T-helper 1 cell treated with Interleukin-12 subunit alpha and Interleukin-12 subunit beta and Interleukin-4 antibody, amounts not matched to agents 30 μg/mL and 1 μg/mL, for 36 hours (primary cell): Measurements from ENCODE around the gene ELF4.

ENCODE experiments used
- H3K27ac Mint-ChIP-seq: one replicate; pipeline ENCODE4 v1.8.0; 2021; ENCODE audit warnings: mild to moderate bottlenecking, mixed read lengths
- H3K27me3 Mint-ChIP-seq: one replicate; pipeline ENCODE4 v1.8.0; 2021; ENCODE audit warnings: low read depth, mixed read lengths
- H3K36me3 Mint-ChIP-seq: one replicate; pipeline ENCODE4 v1.8.0; 2021; ENCODE audit warnings: low read depth, mixed read lengths
- H3K4me1 Mint-ChIP-seq: one replicate; pipeline ENCODE4 v1.8.0; 2021; ENCODE audit warnings: low read depth, mixed read lengths
- H3K4me3 Mint-ChIP-seq: one replicate; pipeline ENCODE4 v1.8.0; 2021; ENCODE audit warnings: mild to moderate bottlenecking, moderate library complexity, mixed read lengths
- H3K9me3 Mint-ChIP-seq: one replicate; pipeline ENCODE4 v1.8.0; 2021; ENCODE audit warnings: mixed read lengths

Gene ELF4

GRCh38 chrX:130055103-130055502 is 55.2 kb downstream of the ELF4 start:
- Mint-ChIP-seq H3K27ac (no peak overlapping the region), H3K4me1 (no peaks in the 10 kb centered on the region), H3K36me3 (peaks cover 3% of the 10 kb centered on the region), H3K4me3 (no peak overlapping the region), H3K9me3 (no peaks in the 10 kb centered on the region), H3K27me3 (no peaks in the 10 kb centered on the region)

GRCh38 chrX:130053236-130053635 is 57.1 kb downstream of the ELF4 start:
- Mint-ChIP-seq H3K27me3 (no peaks in the 10 kb centered on the region), H3K4me1 (no peaks in the 10 kb centered on the region), H3K4me3 (no peak overlapping the region), H3K36me3 (peaks cover 5% of the 10 kb centered on the region), H3K9me3 (no peaks in the 10 kb centered on the region), H3K27ac (no peak overlapping the region)

- H3K27ac Mint-ChIP-seq: no peak overlapping the region
- no peaks in the 10 kb centered on the region for H3K4me1 Mint-ChIP-seq
- peaks cover 5% of the 10 kb centered on the region for H3K36me3 Mint-ChIP-seq
- H3K27me3 Mint-ChIP-seq: no peaks in the 10 kb centered on the region
- no peaks in the 10 kb centered on the region for H3K9me3 Mint-ChIP-seq
- H3K4me3 Mint-ChIP-seq: no peak overlapping the region
Observed at GRCh38 chrX:130051176-130051845, 59.0 kb downstream of the ELF4 start.

DNA sequence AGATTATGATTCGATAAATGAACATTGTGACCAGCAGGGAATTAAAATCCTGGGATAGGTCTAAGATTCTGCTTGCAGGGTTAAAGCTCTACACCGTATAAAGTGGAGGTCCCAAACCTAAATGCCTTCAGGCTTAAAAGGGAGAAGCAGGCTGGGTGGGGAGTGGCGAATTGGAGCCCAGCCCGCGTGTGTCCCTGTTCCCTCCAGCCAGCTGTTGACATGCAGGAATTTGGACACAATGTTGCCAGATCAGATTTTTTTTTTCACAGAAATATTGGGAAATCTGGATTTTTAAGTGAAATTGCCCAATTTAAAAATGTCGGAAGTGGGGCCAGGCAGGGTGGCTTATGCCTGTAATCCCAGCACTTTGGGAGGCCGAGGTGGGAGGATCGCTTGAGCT is 60.5 kb downstream of the ELF4 start:
- Mint-ChIP-seq H3K27ac (no peak overlapping the region), H3K4me3 (no peak overlapping the region), H3K9me3 (no peaks in the 10 kb centered on the region), H3K4me1 (no peaks in the 10 kb centered on the region), H3K27me3 (no peaks in the 10 kb centered on the region), H3K36me3 (peaks cover 5% of the 10 kb centered on the region)

- Mint-ChIP-seq H3K36me3 (peaks cover 2% of the 10 kb centered on the region), H3K9me3 (no peaks in the 10 kb centered on the region), H3K4me3 (no peak overlapping the region), H3K27me3 (no peaks in the 10 kb centered on the region), H3K4me1 (no peaks in the 10 kb centered on the region), H3K27ac (no peak overlapping the region)
Observed at GRCh38 chrX:130048686-130049222, 61.5 kb downstream of the ELF4 start.

DNA sequence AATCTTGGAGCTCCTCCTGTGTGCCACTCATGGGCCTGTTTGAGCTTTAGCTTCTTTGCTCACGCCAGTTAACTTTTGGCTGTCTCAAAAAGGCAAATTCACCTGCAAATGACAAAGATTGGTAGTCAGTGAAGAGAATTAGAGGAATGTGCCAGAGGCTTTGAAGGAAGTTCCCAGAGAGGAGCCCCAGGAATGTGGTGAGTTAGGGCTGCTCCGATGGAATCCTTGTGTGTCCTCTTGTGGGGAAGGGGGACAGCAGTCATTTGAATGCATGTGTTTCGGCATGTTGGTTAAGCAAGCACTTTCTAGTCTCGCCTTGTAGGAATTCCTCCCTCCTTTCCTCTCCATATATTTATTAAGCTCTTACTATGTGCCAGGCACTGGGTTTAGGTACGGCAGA is 62.9 kb downstream of the ELF4 start:
- Mint-ChIP-seq H3K27me3 (no peaks in the 10 kb centered on the region), H3K27ac (no peak overlapping the region), H3K4me1 (no peaks in the 10 kb centered on the region), H3K9me3 (no peaks in the 10 kb centered on the region), H3K4me3 (no peak overlapping the region), H3K36me3 (peaks cover 2% of the 10 kb centered on the region)

DNA sequence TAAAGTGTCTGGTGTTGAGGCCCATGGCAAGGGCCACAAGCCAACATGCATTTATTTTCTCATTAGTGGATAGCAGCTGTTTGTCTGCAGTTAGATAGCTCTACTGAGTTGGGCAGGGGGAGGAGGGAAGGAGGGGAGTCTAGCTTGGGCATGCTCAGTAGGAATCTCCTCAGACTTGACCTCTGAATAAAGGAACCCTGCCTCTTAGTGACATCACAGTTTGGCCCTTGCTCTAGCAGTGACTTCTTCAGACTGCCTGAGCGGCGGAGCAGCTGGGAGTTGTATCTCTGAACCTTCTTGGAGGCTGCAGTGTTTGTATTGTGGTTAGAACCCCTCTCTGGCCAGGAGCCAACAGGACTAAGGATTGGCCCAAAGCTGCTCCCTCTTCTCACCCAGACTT is 70.5 kb downstream of the ELF4 start:
- H3K9me3 Mint-ChIP-seq: no peaks in the 10 kb centered on the region
- H3K27me3 Mint-ChIP-seq: no peaks in the 10 kb centered on the region
- H3K4me1 Mint-ChIP-seq: no peaks in the 10 kb centered on the region
- no peak overlapping the region for H3K4me3 Mint-ChIP-seq
- H3K27ac Mint-ChIP-seq: no peak overlapping the region
- no peaks in the 10 kb centered on the region for H3K36me3 Mint-ChIP-seq

GRCh38 chrX:130034178-130034577 is 76.1 kb downstream of the ELF4 start:
- H3K27ac Mint-ChIP-seq: no peak overlapping the region
- H3K36me3 Mint-ChIP-seq: no peaks in the 10 kb centered on the region
- no peak overlapping the region for H3K4me3 Mint-ChIP-seq
- H3K9me3 Mint-ChIP-seq: no peaks in the 10 kb centered on the region
- H3K27me3 Mint-ChIP-seq: no peaks in the 10 kb centered on the region
- no peaks in the 10 kb centered on the region for H3K4me1 Mint-ChIP-seq

DNA sequence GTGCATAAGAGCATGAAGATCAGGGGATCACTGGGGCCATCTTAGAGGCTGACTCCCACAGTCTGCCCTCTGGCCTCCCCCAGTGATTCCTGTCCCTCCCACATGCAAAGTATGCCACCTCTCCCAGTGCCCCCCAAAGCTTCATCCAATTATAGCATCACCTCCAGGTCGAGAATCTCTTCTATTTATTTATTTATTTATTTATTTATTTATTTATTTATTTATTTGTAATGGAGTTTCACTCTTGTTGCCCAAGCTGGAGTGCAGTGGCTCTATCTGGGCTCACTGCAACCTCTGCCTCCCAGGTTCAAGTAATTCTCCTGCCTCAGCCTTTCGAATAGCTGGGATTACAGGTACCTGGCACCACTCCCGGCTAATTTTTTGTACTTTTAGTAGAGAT is 77.7 kb downstream of the ELF4 start:
- H3K27ac Mint-ChIP-seq: no peak overlapping the region
- peaks cover 2% of the 10 kb centered on the region for H3K4me1 Mint-ChIP-seq
- no peaks in the 10 kb centered on the region for H3K27me3 Mint-ChIP-seq
- no peak overlapping the region for H3K4me3 Mint-ChIP-seq
- no peaks in the 10 kb centered on the region for H3K36me3 Mint-ChIP-seq
- no peaks in the 10 kb centered on the region for H3K9me3 Mint-ChIP-seq

- Mint-ChIP-seq H3K27ac (no peak overlapping the region), H3K4me3 (no peak overlapping the region), H3K27me3 (no peaks in the 10 kb centered on the region), H3K9me3 (no peaks in the 10 kb centered on the region), H3K36me3 (peaks cover 3% of the 10 kb centered on the region), H3K4me1 (peaks cover 2% of the 10 kb centered on the region)
Observed at GRCh38 chrX:130030826-130031225, 79.5 kb downstream of the ELF4 start.

GRCh38 chrX:130028196-130028595 is 82.1 kb downstream of the ELF4 start:
- H3K27me3 Mint-ChIP-seq: no peaks in the 10 kb centered on the region
- peaks cover 7% of the 10 kb centered on the region for H3K36me3 Mint-ChIP-seq
- H3K4me3 Mint-ChIP-seq: no peak overlapping the region
- H3K27ac Mint-ChIP-seq: no peak overlapping the region
- peaks cover 15% of the 10 kb centered on the region for H3K4me1 Mint-ChIP-seq
- H3K9me3 Mint-ChIP-seq: no peaks in the 10 kb centered on the region

- H3K4me1 Mint-ChIP-seq: peaks cover 15% of the 10 kb centered on the region
- H3K36me3 Mint-ChIP-seq: peaks cover 7% of the 10 kb centered on the region
- no peak overlapping the region for H3K27ac Mint-ChIP-seq
- H3K9me3 Mint-ChIP-seq: no peaks in the 10 kb centered on the region
- no peak overlapping the region for H3K4me3 Mint-ChIP-seq
- no peaks in the 10 kb centered on the region for H3K27me3 Mint-ChIP-seq
Observed at GRCh38 chrX:130027569-130027968, 82.7 kb downstream of the ELF4 start.

DNA sequence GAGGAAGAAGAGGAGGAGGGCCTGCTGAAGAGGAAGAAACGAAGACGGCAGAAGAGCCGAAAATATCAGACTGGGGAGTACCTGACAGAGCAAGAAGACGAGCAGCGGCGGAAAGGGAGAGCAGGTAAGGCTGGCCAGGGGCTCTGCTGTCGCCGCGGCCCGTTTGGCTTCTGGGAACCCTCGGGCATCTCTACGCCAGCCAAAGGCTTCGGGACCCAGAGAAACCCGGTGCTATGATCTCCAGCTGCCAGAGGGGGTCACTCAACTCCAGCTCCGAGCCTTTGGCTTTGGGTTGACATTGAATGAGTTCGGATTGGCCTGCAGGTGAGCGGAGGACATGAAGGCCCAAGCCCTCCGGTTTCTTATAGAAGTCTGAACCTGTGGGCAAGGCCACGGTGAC is 85.0 kb downstream of the ELF4 start:
- Mint-ChIP-seq H3K36me3 (peaks cover 7% of the 10 kb centered on the region), H3K27ac (no peak overlapping the region), H3K9me3 (no peaks in the 10 kb centered on the region), H3K4me3 (no peak overlapping the region), H3K27me3 (no peaks in the 10 kb centered on the region), H3K4me1 (peaks cover 15% of the 10 kb centered on the region)

DNA sequence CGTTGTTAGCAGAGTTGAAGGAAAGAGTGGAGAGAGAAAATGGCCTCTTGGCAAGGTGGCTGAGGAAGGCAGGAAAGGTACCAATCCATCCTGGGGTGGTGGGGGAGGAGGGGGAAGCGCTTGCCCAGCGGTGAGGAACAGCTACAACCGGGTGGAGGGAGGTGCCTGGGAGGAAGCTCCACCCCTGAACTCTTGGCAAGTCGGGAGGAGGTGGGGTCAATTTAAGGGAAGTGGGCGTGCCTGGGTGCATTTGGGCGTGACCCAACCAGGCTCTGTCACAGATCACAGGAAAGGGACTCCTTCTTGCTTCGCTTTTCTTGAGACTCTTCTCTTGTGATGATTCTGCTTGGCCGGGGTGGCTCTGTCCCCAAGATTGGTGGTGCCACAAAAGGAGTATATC is 86.2 kb downstream of the ELF4 start:
- Mint-ChIP-seq H3K4me1 (peaks cover 15% of the 10 kb centered on the region), H3K4me3 (peak overlapping the region; percentile 51), H3K36me3 (peaks cover 7% of the 10 kb centered on the region), H3K27me3 (no peaks in the 10 kb centered on the region), H3K27ac (peak overlapping the region; percentile 73), H3K9me3 (no peaks in the 10 kb centered on the region)

- H3K27me3 Mint-ChIP-seq: no peaks in the 10 kb centered on the region
- no peak overlapping the region for H3K27ac Mint-ChIP-seq
- no peak overlapping the region for H3K4me3 Mint-ChIP-seq
Observed at GRCh38 chrX:130020661-130021324, 89.5 kb downstream of the ELF4 start.

More at GRCh38 chrX:130020661-130021324, 89.5 kb downstream of the ELF4 start:
- Mint-ChIP-seq H3K9me3 (no peaks in the 10 kb centered on the region), H3K36me3 (peaks cover 6% of the 10 kb centered on the region), H3K4me1 (peaks cover 13% of the 10 kb centered on the region)
